ENCODE measurements around the gene FCGBP.

- no peak for TF ChIP-seq POLR2AphosphoS5 (IDR thresholded peaks at IDR 0.05; ENCODE audit: low read depth, low read length)
- no peak for TF ChIP-seq TAF1 (IDR thresholded peaks at IDR 0.05; ENCODE audit: low read depth, low read length)
- TF ChIP-seq POLR2A (IDR thresholded peaks at IDR 0.05; ENCODE audit: low read depth, low read length) = no peak
These were observed 49.4 kb upstream of the FCGBP start for GRCh38 chr19:39983695-39984300.

All from GM12891 (cell line).